ENCODE results near the gene AQR.

DNA sequence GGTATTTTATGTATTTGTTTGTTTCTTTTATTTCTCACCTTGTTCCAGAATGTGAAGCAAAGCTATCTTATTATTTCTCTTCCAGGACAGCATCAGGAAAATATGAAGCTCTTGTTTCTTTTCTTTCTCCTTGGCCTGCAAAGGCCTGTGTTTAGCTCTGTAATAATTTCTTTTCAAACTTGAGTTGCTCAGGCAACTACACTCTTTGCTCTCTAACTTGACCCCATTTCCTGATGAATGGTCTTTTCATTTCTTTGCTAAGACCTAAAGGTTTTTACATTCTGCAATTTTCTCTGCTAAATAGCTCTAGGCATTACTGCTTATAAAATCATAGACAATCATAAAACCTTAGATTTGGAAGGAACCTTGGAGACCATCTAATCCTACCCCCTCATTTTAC, 44.7 kb upstream of the AQR start:
- no peak for TF ChIP-seq POLR2A (IDR thresholded peaks at IDR 0.05; ENCODE audit: low read length)
- TF ChIP-seq GATA1 (IDR thresholded peaks at IDR 0.05; ENCODE audit: low read depth, low read length), result no peak

All from erythroblast (primary cell).